Cardiac muscle cell (in vitro differentiated cells and primary cell): ENCODE results near the gene TTLL5. TPM values are rescaled to one million over a fixed set of nuclear protein-coding genes. Genes with fewer than 3 reads are reported as not detected.

ENCODE experiments used
- DNase-seq, 2 donors: peaks; one replicate each; pipeline versions ENCODE4 v3.0.0 to v3.0.0-alpha.2; 2010 to 2017; ENCODE audit warnings: low read depth in 1 of 2, low spot score in 1 of 2
- H3K27ac ChIP-seq: fragments of 200-600 bp; sonication (generic); 2 replicates; pipeline ENCODE4 v1.5.1; 2016
- H3K27me3 ChIP-seq: fragments of 200-600 bp; sonication (generic); 2 replicates; pipeline ENCODE4 v1.6.0; 2016; ENCODE audit warnings: control low read depth
- H3K36me3 ChIP-seq: fragments of 200-600 bp; sonication (generic); 2 replicates; pipeline ENCODE4 v1.5.1; 2016; ENCODE audit warnings: control low read depth
- H3K4me1 ChIP-seq: fragments of 200-600 bp; sonication (generic); 2 replicates; pipeline ENCODE4 v1.8.1; 2017; ENCODE audit warnings: low read depth, mild to moderate bottlenecking, mixed run types
- H3K4me3 ChIP-seq: fragments of 200-600 bp; sonication (generic); 2 replicates; pipeline ENCODE4 v1.5.1; 2016; ENCODE audit warnings: mild to moderate bottlenecking
- H3K9me3 ChIP-seq: fragments of 200-600 bp; sonication (generic); 2 replicates; pipeline ENCODE4 v1.5.1; 2017; ENCODE audit warnings: low read depth, mild to moderate bottlenecking, control low read depth
- CTCF ChIP-seq: IDR thresholded peaks from 2 replicates; pipeline ENCODE4 v1.5.1; 2012; ENCODE audit warnings: low read depth, mild to moderate bottlenecking, low read length
- polyA plus RNA-seq: library from polyadenylated mRNA; unstranded; fragments of >200 nt; fragmentation: Nextera tagmentation; extraction: Ambion mirVana; gene quantifications from 2 replicates; pipeline ENCODE4 v1.2.1, GENCODE V29; 2016
- total RNA-seq: library from RNA; depleted of rRNA; stranded (reverse); fragments of >200 nt; gene quantifications from 2 replicates; pipeline ENCODE4 v1.2.3, GENCODE V29; 2016

The TTLL5 gene
- total and polyA plus RNA-seq, 2 experiments from 2014 or later: 24.1 to 28.4 TPM

- H3K27ac ChIP-seq: peak overlapping the region; percentile 81
- peaks cover 28% of the 10 kb centered on the region for H3K4me1 ChIP-seq
These were observed 321.4 kb downstream of the TTLL5 start for GRCh38 chr14:75982266-75983018.

GRCh38 chr14:75983019-75983358, 321.9 kb downstream of the TTLL5 start:
- Histone ChIP-seq H3K9me3 (no peaks in the 10 kb centered on the region), H3K36me3 (no peaks in the 10 kb centered on the region), H3K4me1 (peaks cover 28% of the 10 kb centered on the region), H3K27me3 (no peaks in the 10 kb centered on the region), H3K27ac (no peak overlapping the region), H3K4me3 (peak overlapping the region; percentile 91)
- no peak for TF ChIP-seq CTCF
- DNase-seq: no peak

More at GRCh38 chr14:75982266-75983018, 321.4 kb downstream of the TTLL5 start:
- TF ChIP-seq CTCF: peak; percentile 50
- Histone ChIP-seq H3K36me3 (no peaks in the 10 kb centered on the region), H3K4me3 (peak overlapping the region; percentile 91), H3K9me3 (no peaks in the 10 kb centered on the region), H3K27me3 (no peaks in the 10 kb centered on the region)
- peak; percentile 87 to 88 for DNase-seq

GRCh38 chr14:75984674-75985073, 323.6 kb downstream of the TTLL5 start:
- no peak for TF ChIP-seq CTCF
- Histone ChIP-seq H3K36me3 (no peaks in the 10 kb centered on the region), H3K27me3 (no peaks in the 10 kb centered on the region), H3K4me1 (peaks cover 26% of the 10 kb centered on the region), H3K4me3 (no peak overlapping the region), H3K27ac (no peak overlapping the region), H3K9me3 (no peaks in the 10 kb centered on the region)
- DNase-seq: no peak

GRCh38 chr14:75985618-75986438, 324.8 kb downstream of the TTLL5 start, which contains the start of gene IFT43:
Gene IFT43, plus strand, starts transcription at chr14:75985763. Its CDS starts 24 bp downstream, at chr14:75985787.
- no peaks in the 10 kb centered on the region for H3K9me3 ChIP-seq
- H3K36me3 ChIP-seq: peaks cover 3% of the 10 kb centered on the region
- no peaks in the 10 kb centered on the region for H3K27me3 ChIP-seq
- DNase-seq: peak; percentile 87 to 88
- peak within 1 kb of the TSS; percentile 76 for H3K4me3 ChIP-seq
- peaks cover 14% of the 10 kb centered on the region for H3K4me1 ChIP-seq
- peak within 1 kb of the TSS; percentile 16 for H3K27ac ChIP-seq
- no peak for TF ChIP-seq CTCF

GRCh38 chr14:75986439-75986765, 325.4 kb downstream of the TTLL5 start:
- H3K27ac ChIP-seq: no peak overlapping the region
- TF ChIP-seq CTCF: no peak
- peak in 1 of 2 donors; percentile 32 for DNase-seq
- peaks cover 3% of the 10 kb centered on the region for H3K36me3 ChIP-seq
- H3K9me3 ChIP-seq: no peaks in the 10 kb centered on the region
- H3K4me3 ChIP-seq: peak overlapping the region; percentile 76
- H3K4me1 ChIP-seq: peaks cover 8% of the 10 kb centered on the region
- H3K27me3 ChIP-seq: no peaks in the 10 kb centered on the region
